HEK293 (cell line): ENCODE measurements around the gene SLC6A13.

Experiments used
- ATF2 ChIP-seq: fragments of 450-650 bp; formaldehyde crosslinking; IDR thresholded peaks from 2 replicates; pipeline ENCODE4 v1.5.1; 2016; ENCODE audit warnings: missing biosample characterization, missing genetic modification characterization, low read depth
- CTCF ChIP-seq: fragments of 450-650 bp; formaldehyde crosslinking; IDR thresholded peaks from 2 replicates; pipeline ENCODE4 v1.5.1; 2016; ENCODE audit warnings: missing biosample characterization, missing genetic modification characterization
- KLF1 ChIP-seq: fragments of 450-650 bp; formaldehyde crosslinking; IDR thresholded peaks from 2 replicates; pipeline ENCODE4 v1.5.1; 2016; ENCODE audit warnings: missing biosample characterization, missing genetic modification characterization
- ZFHX2 ChIP-seq: fragments of 450-650 bp; formaldehyde crosslinking; conservative IDR thresholded peaks from 2 replicates; pipeline ENCODE4 v1.5.1; 2016; ENCODE audit warnings: missing biosample characterization, missing genetic modification characterization
- ZNF747 ChIP-seq: fragments of 450-650 bp; formaldehyde crosslinking; IDR thresholded peaks from 2 replicates; pipeline ENCODE4 v1.5.1; 2016; ENCODE audit warnings: missing biosample characterization, missing genetic modification characterization
- ZNF776 ChIP-seq: fragments of 450-650 bp; formaldehyde crosslinking; IDR thresholded peaks from 2 replicates; pipeline ENCODE4 v1.5.0; 2017; ENCODE audit warnings: missing biosample characterization, missing genetic modification characterization, borderline replicate concordance
- ZSCAN30 ChIP-seq: fragments of 450-650 bp; IDR thresholded peaks from 2 replicates; pipeline ENCODE4 v1.5.1; 2018; ENCODE audit warnings: missing biosample characterization, mild to moderate bottlenecking, missing genetic modification characterization, moderate library complexity

GRCh38 chr12:175250-175649, 87.4 kb downstream of the SLC6A13 start:
- TF ChIP-seq KLF1 (tag by site-specific recombination), result no peak
- no peak for TF ChIP-seq ATF2 (tag by site-specific recombination)
- no peak for TF ChIP-seq ZNF776 (tag by site-specific recombination)
- TF ChIP-seq ZFHX2 (tag by site-specific recombination), result 0 out of 2 replicates have a peak, but pooled peaks have one; percentile 29
- TF ChIP-seq ZSCAN30, result no peak
- no peak for TF ChIP-seq CTCF (tag by site-specific recombination)
- no peak for TF ChIP-seq ZNF747
